NCI-H748 (cell line): Measurements from ENCODE around the gene CENPB.
A peak's percentile ranks its signal among the peaks of the same experiment; 100 is the strongest.

ENCODE experiments used
- DNase-seq: peaks from one replicate; lab custom pipeline; 2025; ENCODE audit not compliant: unreplicated experiment; lab: John Stamatoyannopoulos, UW

CENPB gene

DNA sequence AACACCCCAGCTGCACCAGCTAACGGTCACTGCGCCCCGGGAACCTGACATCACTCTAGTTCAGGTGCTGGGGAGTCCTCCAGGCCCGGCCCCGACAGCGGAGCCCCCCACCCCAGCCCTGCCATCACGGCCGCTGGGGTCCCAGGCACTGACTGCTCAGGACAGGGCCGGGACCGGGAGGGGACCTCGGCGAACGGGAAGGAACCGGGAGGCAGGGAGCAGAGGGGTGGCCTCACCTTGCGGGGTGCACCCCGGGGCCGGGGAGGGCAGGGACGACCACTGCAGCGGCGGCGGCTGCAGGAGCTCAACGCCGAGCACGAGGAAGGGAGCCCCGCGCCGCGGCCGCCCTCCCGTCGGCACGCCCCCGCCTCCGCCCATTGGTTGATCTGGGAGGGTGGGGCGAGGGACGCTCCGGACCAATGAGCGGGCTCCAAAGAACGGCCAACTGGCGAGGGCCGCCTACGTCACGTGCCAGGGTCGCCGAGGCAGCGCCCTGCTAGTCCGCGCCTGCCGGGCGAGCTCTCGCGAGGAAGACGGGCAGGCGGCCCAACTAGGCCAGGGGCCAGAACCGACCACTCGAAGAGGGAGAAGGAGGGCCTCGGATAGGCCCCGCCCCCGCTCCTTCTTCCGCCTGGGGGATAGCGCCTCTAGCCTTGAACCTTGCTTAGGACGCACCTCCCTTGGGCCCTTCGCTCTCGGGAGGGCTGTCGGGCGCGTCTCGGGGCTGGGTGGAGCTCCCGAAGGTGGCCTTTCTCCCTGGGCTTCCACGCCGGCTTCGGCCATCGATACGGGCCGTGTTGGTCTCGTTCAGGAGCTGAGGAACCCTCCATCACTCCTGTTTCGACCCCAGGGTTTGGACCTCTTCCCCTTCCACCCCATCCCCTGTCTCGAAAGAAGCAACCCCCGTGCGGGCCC, 18.9 kb downstream of the CENPB start, which contains the start of gene ADISSP:
Gene ADISSP, minus strand, starts transcription at position 327 of the 915 bp plus-strand sequence. CDS start 7,653 bp downstream, outside the sequence.
- DNase-seq, result peak; percentile 100

DNA sequence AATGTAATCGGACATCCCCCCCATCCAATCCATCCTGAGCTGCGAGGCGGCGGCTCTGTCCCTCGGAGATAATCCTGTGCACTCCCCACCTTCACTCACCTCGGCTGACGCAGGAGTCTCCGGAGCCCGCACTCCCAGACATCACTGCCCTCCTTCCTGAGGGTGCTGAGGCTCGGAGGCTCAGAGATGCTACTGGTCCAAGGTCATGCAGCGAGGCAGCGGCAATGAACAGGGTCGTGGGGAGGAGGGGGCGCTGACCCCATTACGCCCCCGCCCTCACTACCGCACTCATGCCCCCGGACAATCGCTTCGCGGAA, 19.5 kb downstream of the CENPB start:
- DNase-seq, result peak; percentile 56

DNA sequence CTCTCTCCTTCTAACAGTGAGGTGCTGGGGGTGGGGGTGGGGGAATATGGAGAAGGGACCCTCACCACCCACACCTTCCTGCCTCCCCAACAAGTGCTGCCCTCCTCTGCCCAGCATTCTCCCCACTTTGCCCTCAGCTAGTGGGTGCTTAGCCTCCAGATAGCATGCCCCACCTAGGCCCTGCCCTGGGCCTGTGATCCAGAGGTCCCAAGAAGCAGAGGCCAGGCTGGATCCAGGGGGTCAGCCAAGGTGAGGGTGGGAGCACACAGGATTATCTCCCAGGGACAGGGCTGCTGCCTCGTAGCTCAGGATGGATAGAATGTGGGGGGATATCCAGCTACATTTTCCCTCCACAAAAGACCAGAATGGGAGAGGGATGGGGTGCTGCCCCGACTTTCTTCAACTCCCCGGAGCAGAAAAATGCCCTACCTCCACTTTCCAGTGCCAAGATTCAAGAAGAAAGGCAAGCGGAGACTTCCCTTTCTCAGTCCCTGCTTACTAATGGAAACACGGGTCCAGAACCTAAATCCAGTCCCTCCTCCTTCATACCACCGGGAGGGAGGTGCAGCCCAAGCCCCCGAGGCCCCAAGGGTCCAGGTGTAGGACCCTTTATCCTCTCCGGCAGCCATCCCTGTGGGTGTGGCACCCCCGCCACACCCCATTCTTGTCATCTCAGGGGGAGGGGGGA, 20.0 kb downstream of the CENPB start:
- no peak for DNase-seq

DNA sequence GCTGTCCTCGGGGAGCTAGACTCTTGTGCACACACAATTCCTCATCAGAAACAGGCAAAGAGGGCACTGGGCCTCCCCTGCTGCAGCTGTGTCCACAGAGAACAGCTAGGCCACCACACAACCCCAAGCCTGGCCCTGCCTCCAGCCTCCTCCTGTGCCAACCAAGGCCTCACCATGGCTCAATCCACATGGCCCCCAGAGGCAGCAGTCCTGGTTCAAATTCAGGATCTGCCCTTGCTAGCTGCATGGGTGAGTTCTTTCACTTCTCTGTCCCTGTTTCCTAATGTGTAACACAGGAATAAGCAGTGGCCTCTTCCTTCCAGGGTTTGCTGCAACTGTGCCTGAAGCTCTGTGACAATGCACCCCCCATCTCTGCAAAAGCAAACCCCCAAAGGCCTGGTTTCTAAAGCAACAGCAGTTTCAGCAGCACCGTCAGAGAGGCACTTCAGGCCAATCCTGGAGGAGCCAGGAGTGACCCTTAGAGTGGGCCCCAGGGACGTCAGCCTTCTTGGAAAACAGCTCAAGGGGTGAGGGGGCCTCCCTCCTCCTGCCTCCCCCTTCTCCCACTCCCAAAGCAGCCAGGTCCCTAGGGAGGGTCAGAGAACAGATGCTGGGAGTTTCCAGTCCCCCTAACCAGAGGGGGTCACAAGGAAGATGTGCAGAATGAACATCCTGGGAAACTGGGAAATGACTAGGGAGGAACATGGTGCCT, 21.2 kb downstream of the CENPB start:
- no peak for DNase-seq

DNA sequence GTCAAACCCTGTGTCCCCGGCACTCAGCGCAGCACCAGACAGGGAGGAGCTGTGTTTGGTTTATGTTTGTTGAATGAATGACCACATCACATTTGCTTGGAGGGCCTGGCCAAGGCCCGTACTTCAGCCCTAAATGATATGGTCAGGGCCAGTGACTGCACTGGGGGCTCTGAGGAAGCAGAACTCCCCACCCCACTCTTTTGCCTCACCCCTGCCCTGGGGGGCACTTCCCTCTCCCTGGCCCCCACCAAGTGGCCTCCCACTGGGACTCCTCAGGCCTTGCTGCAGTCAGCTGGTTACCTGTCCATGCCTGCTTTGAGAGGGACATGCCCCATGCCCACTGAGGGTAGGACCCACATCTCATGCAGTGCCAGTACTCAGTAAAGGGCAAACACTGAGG, 21.9 kb downstream of the CENPB start:
- no peak for DNase-seq

DNA sequence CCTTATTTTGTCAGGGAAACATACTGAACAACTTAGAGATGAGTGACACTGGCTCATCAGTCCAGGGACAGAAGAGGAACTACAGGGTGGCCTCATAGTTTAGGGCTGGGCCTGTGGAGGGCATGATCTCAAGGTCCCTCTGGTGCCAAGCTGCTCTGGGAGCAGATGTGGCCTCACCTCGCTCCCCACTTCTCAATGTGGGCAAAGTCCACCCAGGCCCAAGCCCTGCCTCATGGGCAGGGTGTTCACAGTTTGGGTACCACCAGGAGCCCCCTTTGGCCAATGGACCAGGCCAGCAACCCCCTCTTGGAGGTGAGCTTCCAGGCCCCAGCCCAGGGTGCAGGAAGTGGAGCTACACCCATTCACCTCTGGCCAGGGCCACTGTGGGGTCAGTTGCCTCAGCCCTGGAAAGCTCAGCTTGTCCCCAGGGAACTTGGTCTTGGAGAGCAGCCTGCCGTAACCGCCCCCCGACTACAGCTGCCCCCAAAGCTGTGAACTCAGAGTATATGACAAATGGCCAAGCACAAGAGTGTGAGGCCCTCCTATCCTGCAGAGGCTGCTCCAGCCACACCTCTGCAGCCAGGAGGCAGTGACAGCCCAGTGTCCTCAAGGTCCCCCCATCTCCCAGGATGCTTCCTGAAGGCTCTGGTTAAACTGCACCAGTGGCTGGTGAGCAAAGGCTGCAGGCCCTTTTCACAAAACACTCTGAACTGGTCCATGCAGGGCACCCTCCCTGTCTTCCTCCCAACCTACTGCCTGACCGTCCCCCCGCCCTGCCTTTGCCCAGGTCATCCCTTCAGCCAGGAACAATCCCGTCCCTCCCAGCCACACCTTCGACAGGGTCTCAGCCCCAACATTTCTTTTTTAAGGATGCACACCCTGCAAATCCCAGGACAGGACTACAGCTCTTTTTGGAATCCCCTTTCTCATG, 22.6 kb downstream of the CENPB start:
- no peak for DNase-seq

DNA sequence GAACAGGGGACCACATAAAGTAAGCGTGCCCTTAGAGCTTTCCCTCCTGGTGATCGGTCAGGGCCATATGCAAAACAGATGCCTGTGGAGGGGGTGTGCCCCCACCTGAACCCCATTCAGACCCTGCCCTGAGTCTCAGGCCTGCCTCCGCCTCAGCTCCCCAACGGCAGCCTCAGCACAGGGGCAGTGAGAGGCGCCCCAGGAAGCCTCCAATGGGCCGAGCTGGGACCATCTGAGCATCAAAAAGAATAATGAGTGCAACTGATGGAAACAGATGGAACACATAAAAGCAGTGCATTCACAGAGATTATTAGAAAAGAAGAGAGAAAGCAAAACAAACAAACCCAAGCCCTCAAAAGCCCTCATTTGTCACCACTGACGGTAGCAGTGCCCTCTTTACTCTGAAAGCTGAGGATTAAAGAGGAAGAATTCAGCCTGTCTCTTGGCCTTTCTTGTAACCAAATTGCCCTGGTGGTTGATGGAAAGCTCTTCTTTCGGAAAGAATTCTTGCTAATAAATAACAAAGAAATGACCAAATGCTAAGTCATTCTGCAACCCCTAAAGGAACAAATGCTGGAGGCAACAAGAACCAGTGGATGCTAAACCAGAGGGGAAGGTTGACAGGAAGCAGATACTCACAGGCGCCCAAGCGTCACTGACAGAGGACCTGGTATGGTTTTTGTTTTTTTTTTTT, 25.7 kb downstream of the CENPB start:
- DNase-seq, result no peak

DNA sequence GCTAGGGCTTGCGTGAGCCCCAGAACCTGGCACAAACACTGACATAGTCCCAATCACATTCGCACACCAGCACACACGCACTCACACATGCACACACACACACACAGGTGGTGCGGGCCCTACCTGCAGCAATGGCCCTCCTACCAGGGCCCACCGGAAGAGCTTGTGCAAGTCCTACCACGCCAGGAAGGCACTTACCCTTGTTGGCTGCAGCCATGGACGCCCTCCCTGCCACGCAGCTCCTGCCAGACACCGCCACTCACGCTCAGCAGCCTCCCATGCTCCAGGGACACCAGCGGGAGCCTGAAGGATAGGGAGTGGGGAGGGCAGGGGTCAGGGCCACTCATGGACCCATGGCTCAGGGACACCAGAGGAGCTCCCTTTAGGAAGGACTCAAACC, 26.7 kb downstream of the CENPB start:
- DNase-seq, result no peak

DNA sequence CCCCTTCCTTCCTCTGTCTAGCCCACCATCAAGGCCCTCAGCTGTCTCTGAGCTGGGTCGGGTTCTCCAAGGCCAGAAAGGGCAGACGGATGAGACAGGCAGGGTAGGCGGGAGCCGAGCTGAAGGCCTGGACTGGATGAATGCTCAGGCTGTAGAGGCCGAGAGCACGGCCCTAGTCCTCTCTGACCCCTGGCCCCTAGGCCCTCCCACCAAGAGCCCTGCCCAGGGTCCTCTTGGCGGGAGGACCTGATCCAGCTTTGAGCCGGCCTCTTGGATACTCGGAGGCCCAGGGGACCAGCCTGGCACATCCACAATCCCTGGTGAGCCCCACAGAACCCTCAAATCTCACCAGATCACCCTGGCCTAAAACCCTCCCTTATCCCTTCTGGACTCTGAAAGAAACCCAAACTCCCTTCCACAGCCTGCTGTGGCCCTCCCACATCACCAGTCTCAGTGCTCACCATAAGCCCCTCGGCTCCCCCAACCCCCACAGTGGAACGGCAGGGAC, 27.2 kb downstream of the CENPB start:
- DNase-seq, result no peak

DNA sequence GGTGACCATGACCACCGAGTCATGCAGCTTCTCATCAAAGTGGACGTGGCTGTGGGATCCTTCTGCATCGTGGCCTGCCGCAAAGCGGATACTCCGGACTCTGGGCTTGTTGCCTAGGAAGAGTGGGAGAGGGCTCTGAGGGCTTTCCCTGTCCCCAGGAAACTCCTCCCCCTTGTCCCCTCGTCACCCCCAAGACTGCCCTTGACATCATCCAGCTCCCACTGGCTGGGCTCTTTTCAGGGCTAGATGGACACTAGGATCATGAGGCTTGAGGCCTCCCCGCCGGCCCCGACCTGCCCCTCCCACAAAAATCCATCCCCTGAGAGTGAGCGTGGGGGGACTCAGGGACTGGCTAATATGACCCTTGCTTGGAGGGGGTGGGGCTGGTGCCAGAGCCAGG, 28.0 kb downstream of the CENPB start:
- DNase-seq, result no peak

DNA sequence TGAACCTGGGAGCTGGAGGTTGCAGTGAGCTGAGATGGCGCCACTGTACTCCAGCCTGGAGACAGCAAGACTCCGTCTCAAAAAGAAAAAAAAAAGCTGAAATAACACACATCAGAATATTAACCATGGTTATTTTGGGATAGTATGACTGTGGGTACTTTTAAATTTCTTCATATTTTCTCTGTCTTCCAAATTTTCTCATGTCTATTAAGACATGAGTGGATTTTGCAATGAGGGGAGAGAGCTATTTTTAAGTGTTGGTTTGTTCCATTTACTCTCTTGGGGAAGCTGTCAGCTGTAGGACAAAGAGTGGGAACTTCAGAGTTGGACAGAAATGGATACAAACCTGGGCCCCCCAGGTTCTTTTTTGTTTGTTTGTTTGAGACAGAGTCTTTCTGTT, 29.3 kb downstream of the CENPB start:
- no peak for DNase-seq

DNA sequence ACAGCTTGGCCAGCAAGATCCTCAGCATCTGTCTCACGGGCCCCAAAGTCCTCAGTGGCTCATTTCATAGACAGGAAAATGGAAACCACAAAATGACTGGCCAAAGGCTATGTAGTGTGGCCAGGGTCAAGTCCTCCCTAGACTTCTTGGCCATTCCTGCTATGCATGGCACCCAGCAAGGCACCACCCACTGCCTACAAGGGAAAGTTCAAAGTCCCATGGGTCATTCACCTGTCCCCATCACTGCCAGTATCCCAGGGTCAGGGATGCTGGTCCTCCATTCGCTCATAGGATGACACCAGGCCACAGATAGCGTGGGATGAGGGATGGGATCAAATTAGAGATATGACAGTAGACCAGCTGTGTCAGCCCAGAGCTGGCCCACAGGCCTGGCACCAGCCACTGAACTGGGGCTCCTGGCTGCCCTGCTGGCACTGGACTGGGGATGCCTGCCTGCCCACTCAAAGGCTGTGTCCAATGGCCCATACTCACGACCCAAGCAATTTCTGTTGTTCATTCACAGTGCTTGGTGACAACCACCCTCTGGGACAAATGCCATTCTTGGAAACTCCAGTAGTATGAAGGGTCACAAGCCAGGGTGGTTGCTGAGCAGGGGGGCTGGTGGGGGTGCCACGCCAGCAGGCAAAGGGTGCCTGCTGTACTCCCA, 30.6 kb downstream of the CENPB start:
- no peak for DNase-seq

DNA sequence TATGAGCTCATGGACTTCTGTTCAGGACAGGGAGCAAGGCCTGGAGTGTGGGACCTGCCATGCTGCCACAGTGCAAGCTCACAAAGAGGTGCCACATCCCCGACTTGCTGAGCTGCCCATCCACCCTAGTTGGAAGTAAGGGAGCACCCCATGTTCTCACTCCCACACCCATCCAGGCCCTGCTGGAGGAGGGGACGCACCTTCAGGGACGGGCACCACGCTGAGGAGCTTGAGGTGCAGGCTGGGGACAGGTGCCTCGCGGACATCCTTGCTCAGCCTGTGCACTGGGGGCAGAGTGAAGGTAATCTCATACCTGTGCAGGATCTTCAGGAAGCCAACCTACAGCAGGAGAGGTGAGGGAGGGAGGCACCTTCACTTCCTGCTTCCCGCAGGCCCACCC, 31.3 kb downstream of the CENPB start:
- DNase-seq, result no peak

DNA sequence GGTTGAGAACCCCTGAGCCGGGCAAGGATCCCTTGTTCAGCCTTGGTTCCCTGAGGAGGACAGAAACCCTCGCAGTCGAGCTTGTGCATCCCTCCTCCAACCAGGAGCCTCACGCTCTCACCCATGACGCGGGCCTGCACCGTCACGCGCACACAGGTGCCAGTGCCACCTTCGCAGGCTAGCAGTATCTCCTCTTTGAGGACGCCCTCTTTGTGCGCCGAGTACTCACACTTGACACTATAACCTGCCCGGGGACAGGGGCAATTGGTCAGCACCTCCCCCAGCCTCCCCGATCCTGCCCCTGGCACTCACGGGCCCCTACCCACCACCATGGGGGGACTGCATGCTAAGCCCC, 32.3 kb downstream of the CENPB start:
- DNase-seq, result no peak

DNA sequence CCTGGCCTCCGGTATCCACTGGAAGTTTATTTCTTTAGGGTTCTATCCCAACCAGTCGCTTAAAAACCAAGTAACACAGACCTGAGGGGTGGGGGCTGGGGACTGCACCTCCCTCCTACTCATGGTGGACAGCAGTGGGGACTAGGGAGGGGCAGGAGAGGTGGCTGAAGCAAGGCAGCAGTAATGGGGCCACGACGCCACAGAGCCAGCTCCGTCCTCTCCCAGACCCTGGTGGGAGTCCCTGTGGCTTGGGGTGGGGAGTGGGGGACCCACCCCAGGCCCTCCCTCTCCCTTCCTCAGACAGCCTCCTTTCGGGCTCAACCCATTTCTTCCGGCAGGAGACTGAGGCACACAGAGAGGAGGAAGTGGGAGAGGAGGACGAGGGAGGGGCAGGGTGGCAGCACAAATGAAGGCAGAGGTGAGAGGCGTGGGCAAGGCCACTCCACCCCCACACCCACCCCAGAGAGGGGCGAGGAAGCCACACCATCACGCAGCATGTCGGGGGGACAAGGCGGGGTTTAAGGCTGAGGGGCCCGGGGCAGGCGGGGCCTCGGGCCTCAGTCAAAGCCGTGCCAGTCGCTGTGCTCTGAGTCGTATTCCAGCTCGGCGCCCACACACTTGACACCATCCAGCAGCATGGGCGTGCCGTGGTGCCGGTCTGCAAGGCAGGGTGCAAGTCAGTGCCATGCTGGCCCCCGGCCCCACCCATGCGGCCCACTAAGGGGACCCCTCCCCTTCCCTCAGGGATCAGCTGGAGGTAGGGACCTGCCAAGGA, 32.9 kb downstream of the CENPB start:
- DNase-seq, result no peak

DNA sequence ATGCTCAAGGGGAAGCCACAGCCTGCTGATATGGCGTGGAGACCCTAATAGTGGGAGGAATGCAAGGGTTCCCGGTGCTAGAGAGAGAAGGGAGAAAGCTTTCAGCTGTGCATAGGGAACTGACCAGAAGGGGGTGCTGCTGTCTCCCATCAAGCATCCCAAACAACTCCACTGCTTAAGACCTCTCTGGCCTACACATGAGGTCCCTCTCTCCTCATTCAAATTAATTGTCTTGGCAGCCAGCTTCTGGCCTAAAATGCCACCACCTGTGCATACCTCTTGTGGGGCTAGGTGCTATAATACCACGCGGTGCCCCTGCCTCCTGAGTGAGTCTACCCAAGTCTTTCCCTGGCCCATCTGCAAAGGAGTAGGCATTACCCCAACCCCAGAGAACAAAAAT, 33.4 kb downstream of the CENPB start:
- peak; percentile 79 for DNase-seq

DNA sequence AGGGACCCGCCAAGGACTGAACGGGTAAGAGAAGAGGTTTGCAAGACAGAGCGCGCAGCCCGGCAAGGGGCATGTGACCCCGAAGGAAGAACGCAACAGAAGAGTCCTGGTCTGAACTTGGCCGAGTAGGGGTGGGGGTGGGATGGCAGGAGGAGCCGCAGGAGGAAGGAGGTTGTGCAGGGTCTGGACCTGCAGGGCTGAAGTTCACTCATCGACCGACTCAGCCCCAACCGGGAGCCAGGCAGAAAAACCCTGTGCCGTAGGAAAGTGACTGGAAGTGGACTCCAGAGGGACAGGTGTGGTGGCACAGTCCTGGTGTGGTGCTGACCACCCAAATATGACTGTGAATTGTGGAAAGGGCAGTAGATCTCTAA, 34.2 kb downstream of the CENPB start:
- DNase-seq, result no peak

DNA sequence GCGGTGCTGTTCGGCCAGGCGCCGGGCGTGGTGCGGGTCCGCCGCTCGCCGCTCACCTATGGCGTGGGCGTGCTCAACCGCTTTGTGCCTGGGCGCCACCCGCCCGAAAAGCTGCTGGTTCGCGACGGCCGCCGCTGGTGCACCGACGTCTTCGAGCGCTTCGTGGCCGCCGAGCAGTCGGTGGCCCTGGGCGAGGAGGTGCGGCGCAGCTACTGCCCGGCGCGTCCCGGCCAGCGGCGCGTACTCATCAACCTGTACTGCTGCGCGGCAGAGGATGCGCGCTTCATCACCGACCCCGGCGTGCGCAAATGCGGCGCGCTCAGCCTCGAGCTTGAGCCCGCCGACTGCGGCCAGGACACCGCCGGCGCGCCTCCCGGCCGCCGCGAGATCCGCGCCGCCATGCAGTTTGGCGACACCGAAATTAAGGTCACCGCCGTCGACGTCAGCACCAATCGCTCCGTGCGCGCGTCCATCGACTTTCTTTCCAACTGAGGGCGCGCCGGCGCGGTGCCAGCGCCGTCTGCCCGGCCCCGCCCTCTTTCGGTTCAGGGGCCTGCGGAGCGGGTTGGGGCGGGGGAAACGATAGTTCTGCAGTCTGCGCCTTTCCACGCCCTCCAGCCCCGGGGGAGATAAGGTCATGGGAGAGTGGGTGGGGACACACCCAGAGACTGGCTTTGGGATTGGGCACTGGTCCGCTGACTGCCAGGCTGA, 34.7 kb downstream of the CENPB start:
- DNase-seq, result peak; percentile 96
